HepG2 (cell line): ENCODE results near the gene PHRF1. TPM values are rescaled to one million over a fixed set of nuclear protein-coding genes. Genes with fewer than 3 reads are reported as not detected.

ENCODE experiments used
- ATAC-seq: fragments of 200-7000 bp; cut with Tn5 transposase; 3 replicates; pipeline ENCODE4 v1.9.1; 2020; ENCODE audit warnings: mild to moderate bottlenecking, moderate library complexity
- BruUV-seq: library from RNA; stranded (reverse); fragments of 400-500 nt; replicated peaks from 2 replicates; lab custom pipeline; 2021; lab: Mats Ljungman, UMichigan
- CTCF ChIA-PET: fragments of 300-600 bp; formaldehyde crosslinking; extraction: SDS; loops from one replicate; lab custom pipeline; 2021; ENCODE audit warnings: low total read pairs, inconsistent platforms, low intra/inter-chr PET ratio; lab: Yijun Ruan, JAX
- POLR2A ChIA-PET: fragments of 350-600 bp; sonication (Branson Sonifier 250); formaldehyde crosslinking; loops from one replicate; lab custom pipeline; 2020; ENCODE audit warnings: antibody characterized with exemption, inconsistent platforms; lab: Yijun Ruan, JAX
- DNase-seq: peaks from one replicate; pipeline ENCODE4 v3.0.0-alpha.2; 2015; ENCODE audit warnings: low spot score
- FAIRE-seq: peaks from 3 replicates; lab custom pipeline; 2011; peaks lifted over from hg19 to GRCh38; lab: Jason Lieb, UNC
- H2AFZ ChIP-seq: one replicate; pipeline ENCODE4 v1.6.1; 2011; ENCODE audit warnings: low read length, inconsistent platforms
- H3K27ac ChIP-seq: fragments of 300-600 bp; 3 replicates; pipeline ENCODE4 v1.8.0; 2011; ENCODE audit warnings: mixed run types, mild to moderate bottlenecking, mixed read lengths, low read length, inconsistent platforms; ENCODE audit not compliant: insufficient read depth; ENCODE audit errors: extremely low read length
- H3K27me3 ChIP-seq, 2 experiments: fragments of 200-600 bp in 1 of 2; 2 replicates in 1 of 2; 3 replicates in 1 of 2; pipeline versions ENCODE4 v1.6.0 to v1.8.0; 2011; ENCODE audit warnings: low read length in 2 of 2, mild to moderate bottlenecking in 2 of 2, moderate library complexity in 2 of 2, inconsistent platforms in 1 of 2; ENCODE audit not compliant: insufficient read depth in 2 of 2, control insufficient read depth in 1 of 2
- H3K36me3 ChIP-seq, 2 experiments: fragments of 200-600 bp in 1 of 2; replicated peaks in 1 of 2; 2 replicates in 1 of 2; 3 replicates in 1 of 2; pipeline versions ENCODE4 v1.5.1 to v1.8.0; 2011; ENCODE audit warnings: low read length in 2 of 2, inconsistent platforms in 1 of 2; ENCODE audit not compliant: insufficient read depth in 2 of 2, control insufficient read depth in 1 of 2
- H3K4me1 ChIP-seq: 2 replicates; pipeline ENCODE4 v1.5.1; 2012; ENCODE audit warnings: low read length, inconsistent platforms; ENCODE audit not compliant: insufficient read depth
- H3K4me2 ChIP-seq: 2 replicates; pipeline ENCODE4 v1.6.0; 2011; ENCODE audit warnings: low read depth, low read length, inconsistent platforms
- H3K4me3 ChIP-seq, 3 experiments: fragments of 200-600 bp in 1 of 3; sonication (generic), shearing (Covaris generic) in 1 of 3; replicated peaks in 1 of 3; 2 replicates each; pipeline ENCODE4 v1.5.1; 2011 to 2016; ENCODE audit warnings: low read length in 3 of 3, inconsistent platforms in 2 of 3, low read depth in 2 of 3, mild to moderate bottlenecking in 2 of 3, control low read depth in 1 of 3, mixed read lengths in 1 of 3; ENCODE audit not compliant: insufficient read depth in 1 of 3
- H3K79me2 ChIP-seq: one replicate; pipeline ENCODE4 v1.6.1; 2011; ENCODE audit warnings: low read length, inconsistent platforms; ENCODE audit not compliant: insufficient read depth
- H3K9ac ChIP-seq: 2 replicates; pipeline ENCODE4 v1.6.0; 2011; ENCODE audit warnings: mild to moderate bottlenecking, low read depth, low read length, inconsistent platforms; ENCODE audit not compliant: insufficient read depth
- H3K9me3 ChIP-seq: 2 replicates; pipeline ENCODE4 v1.5.1; 2012; ENCODE audit warnings: mild to moderate bottlenecking, low read length
- H4K20me1 ChIP-seq: 2 replicates; pipeline ENCODE4 v1.6.0; 2011; ENCODE audit warnings: inconsistent platforms, mild to moderate bottlenecking, low read length, moderate library complexity; ENCODE audit not compliant: insufficient read depth
- AGO2 ChIP-seq: fragments of 200-400 bp; formaldehyde crosslinking; optimal IDR thresholded peaks from 2 replicates; pipeline ENCODE3; 2017; ENCODE audit warnings: mild to moderate bottlenecking, low read depth, low read length, moderate library complexity
- ARNT ChIP-seq: fragments of 450-650 bp; IDR thresholded peaks from 2 replicates; pipeline ENCODE4 v1.6.1; 2017
- GATA4 ChIP-seq: sonication (generic); IDR thresholded peaks from 2 replicates; pipeline ENCODE4 v1.6.1; 2016; ENCODE audit warnings: antibody characterized with exemption, low read depth, borderline replicate concordance
- HHEX ChIP-seq: IDR thresholded peaks from 2 replicates; pipeline ENCODE4 v1.6.1; 2016; ENCODE audit warnings: control low read depth
- HOXD1 ChIP-seq: sonication (generic); formaldehyde crosslinking; IDR thresholded peaks from 2 replicates; pipeline ENCODE4 v1.5.0; 2020; ENCODE audit warnings: missing genetic modification reagents
- KAT2B ChIP-seq: fragments of 150-350 bp; IDR thresholded peaks from 2 replicates; pipeline ENCODE4 v1.6.1; 2014; ENCODE audit warnings: low read depth, low read length, borderline replicate concordance
- KAT7 ChIP-seq: IDR thresholded peaks from 2 replicates; pipeline ENCODE4 v1.6.1; 2018; ENCODE audit warnings: borderline replicate concordance, missing compliant biosample characterization
- KLF13 ChIP-seq: sonication (generic); formaldehyde crosslinking; IDR thresholded peaks from 2 replicates; pipeline ENCODE4 v1.4.0; 2020; ENCODE audit warnings: mild to moderate bottlenecking, missing genetic modification reagents
- MAFG ChIP-seq: sonication (generic); formaldehyde crosslinking; IDR thresholded peaks from 2 replicates; pipeline ENCODE4 v1.5.1; 2020; ENCODE audit warnings: mild to moderate bottlenecking, missing genetic modification reagents
- POLR2A ChIP-seq, 2 experiments: IDR thresholded peaks; 2 replicates each; pipeline ENCODE4 v1.6.1; 2011; ENCODE audit warnings: low read depth in 2 of 2, low read length in 2 of 2, mild to moderate bottlenecking in 1 of 2, moderate library complexity in 1 of 2; ENCODE audit not compliant: insufficient read depth in 1 of 2
- POLR2AphosphoS2 ChIP-seq: IDR thresholded peaks from 2 replicates; pipeline ENCODE4 v1.6.1; 2011; ENCODE audit warnings: low read depth, low read length, improper control_type of control experiment
- RBM22 ChIP-seq: fragments of 200-400 bp; formaldehyde crosslinking; optimal IDR thresholded peaks from 2 replicates; pipeline ENCODE3; 2017; ENCODE audit warnings: mild to moderate bottlenecking, low read length, moderate library complexity
- ZNF512B ChIP-seq: sonication (generic); formaldehyde crosslinking; IDR thresholded peaks from 2 replicates; pipeline ENCODE4 v1.5.1; 2020; ENCODE audit warnings: missing genetic modification reagents, mild to moderate bottlenecking, borderline replicate concordance
- WGBS: methylation state at CpG from one replicate; pipeline ENCODE4 v1.1.6; 2017; ENCODE audit warnings: low lambda C conversion rate; 5-methylcytosine and 5-hydroxymethylcytosine counted together
- in situ Hi-C: cut with HindIII; loops from 2 replicates; pipeline ENCODE4 v1.10.0; 2017; ENCODE audit warnings: low pct_unique_long_range_greater_than_20kb; ENCODE audit not compliant: extremely low pct_ligation_motif_present
- intact Hi-C: fragments of 100-400 bp; cut with micrococcal nuclease; formaldehyde crosslinking; loops from one replicate; pipeline ENCODE4 v1.10.0; 2022; ENCODE audit not compliant: unreplicated experiment
- polyA plus RNA-seq, 8 experiments: library from polyadenylated mRNA; depleted of rRNA in 3 of 8; stranded (reverse) in 7 of 8; unstranded in 1 of 8; fragments of >200 nt; fragmentation: Illumina TruSeq in 4 of 8; extraction: Trizol in 4 of 8; gene quantifications; 2 replicates each; pipeline versions ENCODE4 v1.2.1 to v1.2.3, GENCODE V29; 2011 to 2016; ENCODE audit warnings: low read depth in 4 of 8, missing spikeins in 1 of 8, mixed read lengths in 1 of 8; ENCODE audit not compliant: insufficient read depth in 1 of 8
- total RNA-seq, 5 experiments: library from RNA; depleted of rRNA; stranded (reverse); fragments of >200 nt; fragmentation: Illumina TruSeq; extraction: Trizol; gene quantifications; 2 replicates each; pipeline ENCODE4 v1.2.3, GENCODE V29; 2016; ENCODE audit warnings: low read depth in 1 of 5

The PHRF1 gene
- total and polyA plus RNA-seq, 2 of the 13 experiments (the other 11 are each of a cell fraction or from before 2014, with no cell fraction given): 8.2 to 16.7 TPM

GRCh38 chr11:607020-607780 is 30.9 kb downstream of the PHRF1 start:
- Histone ChIP-seq H3K9ac (no peak overlapping the region), H3K4me1 (no peaks in the 10 kb centered on the region), H3K9me3 (no peaks in the 10 kb centered on the region), H3K4me3 (no peak overlapping the region), H3K79me2 (no peaks in the 10 kb centered on the region), H2AFZ (no peak overlapping the region), H3K4me2 (no peak overlapping the region)
- DNase-seq (no peak), ATAC-seq (no peak)
- CTCF ChIA-PET: no interaction called here
- 93% methylated on average over 12 of the region's 35 CpGs for WGBS
- intact Hi-C loops (no loop called here), in situ Hi-C loops (no loop called here)
- no TSS peak for BruUV-seq
- no peak for TF ChIP-seq HOXD1 (CRISPR knock-in tag)
- TF ChIP-seq POLR2A (IDR thresholded peaks at IDR 0.05; ENCODE audit: insufficient read depth in 1 of 2, low read depth in 2 of 2, low read length in 2 of 2): peak in 1 of 2 experiments; percentile 12; a peak in 1 of 4 replicates
- no peak for TF ChIP-seq KLF13
- no peak for TF ChIP-seq POLR2AphosphoS2
- no peak for TF ChIP-seq HHEX (CRISPR knock-in tag)
- no peak for TF ChIP-seq GATA4
- no peak for TF ChIP-seq KAT2B
- TF ChIP-seq RBM22: peak; percentile 49
- no peak for TF ChIP-seq ZNF512B (CRISPR knock-in tag)
- TF ChIP-seq MAFG (CRISPR knock-in tag): no peak
- TF ChIP-seq AGO2: peak; percentile 44
- TF ChIP-seq ARNT: no peak
- TF ChIP-seq KAT7 (CRISPR knock-in tag): no peak
- TF ChIP-seq, all 625 proteins: peak for 3
- no peak for FAIRE-seq
- H4K20me1 ChIP-seq: peaks cover 6% of the 10 kb centered on the region; the same call in 1 of the 2 replicates
- H3K27ac ChIP-seq: no peak overlapping the region
- POLR2A ChIA-PET: interaction anchor here (1.3 kb wide), 1 partner anchor 19 kb away, joined by 3 read pairs; no protein-coding TSS in a partner anchor
- H3K27me3 ChIP-seq: no peaks in the 10 kb centered on the region
- H3K36me3 ChIP-seq: peaks cover 53 to 93% of the 10 kb centered on the region in 2 experiments; a peak in 4 of 5 replicates
